Measurements from ENCODE around the gene OR11H7. TPM values are rescaled to one million over a fixed set of nuclear protein-coding genes. Genes with fewer than 3 reads are reported as not detected.

Gene OR11H7
- total RNA-seq, result not detected
- long read RNA-seq, donor 1, result 0 reads
- long read RNA-seq, donor 2, result 0 reads

DNA sequence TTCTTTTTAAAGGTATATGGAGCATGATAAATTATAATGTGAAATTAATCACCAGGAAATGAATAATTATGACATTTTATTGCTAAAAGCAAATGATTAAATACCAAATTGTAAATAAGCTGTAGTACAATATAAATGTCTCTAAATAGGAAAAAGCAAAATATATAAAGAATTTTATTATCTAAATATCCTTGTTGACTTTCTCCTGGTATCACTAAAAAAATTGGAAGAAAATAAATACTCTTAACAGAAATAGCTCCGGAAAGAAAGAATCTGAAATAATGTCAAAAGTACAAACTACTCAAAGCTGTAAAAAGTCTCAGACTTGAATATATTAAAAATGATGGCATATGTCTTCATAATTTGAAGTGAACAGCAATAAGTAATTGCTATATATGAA, at the start of gene OR11H7:
Gene OR11H7, plus strand, starts transcription at position 301 of the 400 bp plus-strand sequence.
- TF ChIP-seq, protein P1, sequence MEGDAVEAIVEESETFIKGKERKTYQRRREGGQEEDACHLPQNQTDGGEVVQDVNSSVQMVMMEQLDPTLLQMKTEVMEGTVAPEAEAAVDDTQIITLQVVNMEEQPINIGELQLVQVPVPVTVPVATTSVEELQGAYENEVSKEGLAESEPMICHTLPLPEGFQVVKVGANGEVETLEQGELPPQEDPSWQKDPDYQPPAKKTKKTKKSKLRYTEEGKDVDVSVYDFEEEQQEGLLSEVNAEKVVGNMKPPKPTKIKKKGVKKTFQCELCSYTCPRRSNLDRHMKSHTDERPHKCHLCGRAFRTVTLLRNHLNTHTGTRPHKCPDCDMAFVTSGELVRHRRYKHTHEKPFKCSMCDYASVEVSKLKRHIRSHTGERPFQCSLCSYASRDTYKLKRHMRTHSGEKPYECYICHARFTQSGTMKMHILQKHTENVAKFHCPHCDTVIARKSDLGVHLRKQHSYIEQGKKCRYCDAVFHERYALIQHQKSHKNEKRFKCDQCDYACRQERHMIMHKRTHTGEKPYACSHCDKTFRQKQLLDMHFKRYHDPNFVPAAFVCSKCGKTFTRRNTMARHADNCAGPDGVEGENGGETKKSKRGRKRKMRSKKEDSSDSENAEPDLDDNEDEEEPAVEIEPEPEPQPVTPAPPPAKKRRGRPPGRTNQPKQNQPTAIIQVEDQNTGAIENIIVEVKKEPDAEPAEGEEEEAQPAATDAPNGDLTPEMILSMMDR (IDR thresholded peaks at IDR 0.05), result no peak
- no peak for ATAC-seq
- intact Hi-C loops (cut with DNase I, micrococcal nuclease), result no loop called here
- Histone ChIP-seq H3K4me1 (ENCODE audit: low read depth) (no peaks in the 10 kb centered on the region), H3K4me3 (no peak within 1 kb of the TSS), H3K9me3 (peaks cover 12% of the 10 kb centered on the region), H3K36me3 (ENCODE audit: low read depth) (no peaks in the 10 kb centered on the region)
- no peak for DNase-seq

DNA sequence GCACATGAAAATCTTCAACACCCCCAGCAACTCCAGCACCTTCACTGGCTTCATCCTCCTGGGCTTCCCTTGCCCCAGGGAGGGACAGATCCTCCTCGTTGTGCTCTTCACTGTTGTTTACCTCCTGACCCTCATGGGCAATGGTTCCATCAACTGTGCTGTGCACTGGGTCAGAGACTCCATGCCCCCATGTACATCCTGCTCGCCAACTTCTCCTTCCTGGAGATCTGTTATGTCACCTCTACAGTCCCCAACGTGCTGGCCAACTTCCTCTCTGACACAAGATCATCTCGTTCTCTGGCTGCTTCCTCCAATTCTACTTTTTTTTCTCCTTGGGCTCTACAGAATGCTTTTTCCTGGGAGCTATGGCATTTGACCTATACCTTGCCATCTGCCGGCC, 49.6 kb upstream of the OR11H7 start:
- DNase-seq (peak in 1 of 3 donors; percentile 2), ATAC-seq (no peak)
- Histone ChIP-seq H3K36me3 (ENCODE audit: low read depth) (no peaks in the 10 kb centered on the region), H3K4me1 (ENCODE audit: low read depth) (no peaks in the 10 kb centered on the region), H3K4me3 (no peak overlapping the region), H3K9me3 (no peaks in the 10 kb centered on the region)
- intact Hi-C loops (cut with DNase I, micrococcal nuclease), result no loop called here
- TF ChIP-seq, protein P1 (IDR thresholded peaks at IDR 0.05), result no peak

DNA sequence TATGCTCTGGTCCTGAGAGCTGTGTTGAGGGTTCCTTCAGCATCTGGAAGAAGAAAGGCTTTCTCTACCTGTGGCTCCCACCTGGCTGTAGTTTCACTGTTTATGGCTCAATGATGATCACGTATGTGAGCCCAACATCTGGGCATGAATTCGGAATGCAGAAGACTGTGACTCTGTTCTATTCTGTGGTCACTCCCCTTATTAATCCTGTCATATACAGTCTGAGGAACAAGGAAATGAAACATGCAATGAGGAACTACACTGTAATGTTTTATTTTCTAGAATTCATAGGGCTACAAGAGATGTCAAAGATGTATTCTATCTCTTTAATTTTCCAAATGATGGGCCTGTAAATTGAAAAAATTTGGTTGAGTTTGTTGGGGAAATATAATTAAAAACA, 48.9 kb upstream of the OR11H7 start:
- no peaks in the 10 kb centered on the region for H3K4me1 ChIP-seq (ENCODE audit: low read depth)
- intact Hi-C loops (cut with DNase I, micrococcal nuclease), result no loop called here
- no peak for DNase-seq
- no peaks in the 10 kb centered on the region for H3K9me3 ChIP-seq
- no peak for ATAC-seq
- H3K4me3 ChIP-seq, result no peak overlapping the region
- TF ChIP-seq, protein P1 (IDR thresholded peaks at IDR 0.05), result no peak
- H3K36me3 ChIP-seq (ENCODE audit: low read depth), result no peaks in the 10 kb centered on the region

DNA sequence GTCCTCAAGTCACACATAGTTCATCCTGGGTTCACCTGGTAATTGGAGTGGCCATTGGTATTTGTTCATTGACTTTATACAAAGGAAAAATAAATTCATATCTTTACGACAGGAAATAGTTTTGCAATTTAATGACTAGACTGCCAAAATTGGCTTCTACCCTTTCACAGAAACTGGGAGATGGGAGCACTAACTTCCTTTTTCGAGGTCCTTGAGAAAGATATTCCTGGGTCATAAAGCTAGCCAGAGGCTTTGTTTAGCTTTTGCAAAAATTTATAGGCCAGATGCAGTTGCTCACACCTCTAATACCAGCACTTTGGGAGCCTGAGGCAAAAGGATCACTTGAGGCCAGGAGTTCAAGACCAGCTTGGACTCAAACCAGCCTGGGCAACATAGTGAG, 48.3 kb upstream of the OR11H7 start:
- no peak overlapping the region for H3K4me3 ChIP-seq
- H3K9me3 ChIP-seq, result no peaks in the 10 kb centered on the region
- H3K36me3 ChIP-seq (ENCODE audit: low read depth), result no peaks in the 10 kb centered on the region
- intact Hi-C loops (cut with DNase I, micrococcal nuclease), result no loop called here
- ATAC-seq (no peak), DNase-seq (no peak)
- no peaks in the 10 kb centered on the region for H3K4me1 ChIP-seq (ENCODE audit: low read depth)
- TF ChIP-seq, protein P1 (IDR thresholded peaks at IDR 0.05), result no peak

DNA sequence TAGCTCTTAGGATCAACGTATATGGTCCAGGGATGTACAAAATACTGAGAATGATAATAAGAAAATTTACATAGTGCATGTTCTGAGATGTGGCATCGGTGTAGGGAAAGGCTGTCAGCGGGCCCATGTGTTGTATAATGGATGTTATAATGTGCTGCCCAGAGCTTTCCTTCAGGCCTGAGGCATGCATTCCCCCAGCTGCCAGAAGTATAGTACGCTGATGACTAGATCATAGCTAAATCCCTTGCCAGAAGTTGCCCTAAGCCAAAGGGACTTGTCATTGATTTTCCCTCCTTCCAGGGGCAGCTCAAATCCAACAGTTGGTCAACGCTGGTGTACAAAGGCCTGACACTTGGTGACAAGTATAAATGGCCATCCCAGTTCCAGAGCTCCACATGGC, 44.6 kb upstream of the OR11H7 start:
- Histone ChIP-seq H3K36me3 (ENCODE audit: low read depth) (no peaks in the 10 kb centered on the region), H3K4me3 (no peak overlapping the region), H3K4me1 (ENCODE audit: low read depth) (no peaks in the 10 kb centered on the region), H3K9me3 (no peaks in the 10 kb centered on the region)
- no peak for ATAC-seq
- no peak for DNase-seq
- TF ChIP-seq, protein P1 (IDR thresholded peaks at IDR 0.05), result no peak
- intact Hi-C loops (cut with DNase I, micrococcal nuclease), result no loop called here

DNA sequence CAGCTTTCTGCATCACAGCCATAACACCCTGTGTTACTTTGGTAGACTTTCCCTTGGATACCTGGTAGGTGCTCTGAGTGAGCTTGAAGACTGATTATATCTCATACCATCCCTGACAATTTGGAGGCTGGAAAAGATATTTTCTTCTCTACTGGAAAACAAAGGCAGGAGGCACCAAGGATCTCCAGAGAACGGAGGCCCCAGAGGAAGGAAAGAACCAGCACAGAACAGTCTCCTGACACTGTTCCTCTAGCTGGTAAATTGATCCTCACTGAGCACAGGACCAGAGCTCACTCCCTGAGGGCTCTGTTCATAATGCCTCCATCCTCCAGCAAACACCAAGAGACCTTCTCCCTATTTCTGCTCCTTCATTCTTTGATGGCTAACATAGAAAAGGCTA, 38.2 kb upstream of the OR11H7 start, which contains the start of gene OR11G2:
Gene OR11G2, plus strand, starts transcription at position 301 of the 400 bp plus-strand sequence. CDS start 6,542 bp downstream, outside the sequence.
- H3K9me3 ChIP-seq, result no peaks in the 10 kb centered on the region
- H3K36me3 ChIP-seq (ENCODE audit: low read depth), result no peaks in the 10 kb centered on the region
- TF ChIP-seq, protein P1 (IDR thresholded peaks at IDR 0.05), result no peak
- no peak within 1 kb of the TSS for H3K4me3 ChIP-seq
- ATAC-seq, result no peak
- intact Hi-C loops (cut with DNase I, micrococcal nuclease), result no loop called here
- DNase-seq, result no peak
- H3K4me1 ChIP-seq (ENCODE audit: low read depth), result no peaks in the 10 kb centered on the region

Data from mucosa of descending colon (tissue), 3 donors.